Suprapubic skin (tissue), 4 donors: ENCODE measurements around the gene ENDOU. TPM values are rescaled to one million over a fixed set of nuclear protein-coding genes. Genes with fewer than 3 reads are reported as not detected.

Experiments
- DNase-seq, 2 donors: peaks; one replicate each; pipeline ENCODE4 v3.0.0-alpha.2; 2019; ENCODE audit warnings: low spot score in 2 of 2
- H3K27ac ChIP-seq: fragments of 200-600 bp; sonication (generic); one replicate; pipeline ENCODE4 v1.5.1; 2019
- H3K27me3 ChIP-seq: fragments of 200-600 bp; sonication (generic); one replicate; pipeline ENCODE4 v1.5.1; 2019
- H3K36me3 ChIP-seq: fragments of 200-600 bp; sonication (generic); one replicate; pipeline ENCODE4 v1.5.1; 2019
- H3K4me1 ChIP-seq: fragments of 200-600 bp; sonication (generic); one replicate; pipeline ENCODE4 v1.5.1; 2019
- H3K4me3 ChIP-seq: fragments of 200-600 bp; sonication (generic); one replicate; pipeline ENCODE4 v1.5.1; 2019; ENCODE audit warnings: mild to moderate bottlenecking
- H3K9me3 ChIP-seq: fragments of 200-600 bp; sonication (generic); one replicate; pipeline ENCODE4 v1.5.1; 2019
- EP300 ChIP-seq: sonication (generic); formaldehyde crosslinking; IDR thresholded peaks from one replicate; pipeline ENCODE4 v1.6.1; 2017; ENCODE audit warnings: antibody characterized with exemption
- POLR2A ChIP-seq, 2 donors: fragments of 450-650 bp; IDR thresholded peaks; one replicate each; pipeline ENCODE4 v1.6.1; 2017; ENCODE audit warnings: antibody characterized with exemption in 2 of 2, mild to moderate bottlenecking in 2 of 2, moderate library complexity in 2 of 2
- POLR2AphosphoS5 ChIP-seq, 3 donors: sonication (generic); formaldehyde crosslinking; IDR thresholded peaks; one replicate each; pipeline ENCODE4 v1.6.1; 2017; ENCODE audit warnings: antibody characterized with exemption in 3 of 3
- WGBS: methylation state at CpG from one replicate; pipeline ENCODE4 v1.1.5; 2018; 5-methylcytosine and 5-hydroxymethylcytosine counted together
- total RNA-seq, 4 donors: library from RNA; depleted of rRNA; stranded (reverse); fragments of >200 nt; gene quantifications; one replicate each; pipeline ENCODE4 v1.1.0, GENCODE V29; 2016
- TF ChIP-seq, protein P1 (sequence below), 2 donors: fragments of 200-600 bp in 1 of 2; fragments of 450-650 bp in 1 of 2; sonication (generic) in 1 of 2; IDR thresholded peaks; one replicate each; pipeline ENCODE4 v1.5.1; 2016 to 2019; ENCODE audit warnings: antibody characterized with exemption in 2 of 2, mild to moderate bottlenecking in 1 of 2, moderate library complexity in 1 of 2

ENDOU gene
- total RNA-seq, 4 donors from 2014 or later: 3.5 to 36.1 (median 20.8) TPM

DNA sequence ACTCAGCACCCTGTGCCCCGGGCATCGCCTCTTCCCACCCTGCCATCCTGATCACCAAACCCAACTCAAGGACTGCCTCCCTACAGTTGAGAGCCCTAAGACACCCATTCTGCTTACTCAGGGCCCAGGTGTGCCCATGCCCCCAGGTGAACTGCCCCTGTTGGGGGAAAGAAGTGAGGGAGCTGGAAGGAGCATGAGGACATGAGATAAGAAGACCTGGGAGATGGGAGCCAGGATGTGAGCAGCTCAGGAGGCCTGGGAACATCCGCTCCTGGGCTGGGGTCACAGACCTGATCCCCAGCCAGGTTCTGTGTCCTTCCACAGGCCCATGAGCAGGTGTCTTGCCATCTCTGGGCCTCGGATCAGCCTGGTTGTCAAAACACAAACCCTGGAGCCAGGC, 26.8 kb upstream of the ENDOU start:
- H3K27me3 ChIP-seq: no peaks in the 10 kb centered on the region
- peak overlapping the region; percentile 31 for H3K27ac ChIP-seq
- H3K36me3 ChIP-seq: no peaks in the 10 kb centered on the region
- DNase-seq: no peak
- WGBS: 53% methylated on average over 4 of the region's 4 CpGs
- no peaks in the 10 kb centered on the region for H3K9me3 ChIP-seq
- H3K4me3 ChIP-seq: no peak overlapping the region
- TF ChIP-seq, protein P1, sequence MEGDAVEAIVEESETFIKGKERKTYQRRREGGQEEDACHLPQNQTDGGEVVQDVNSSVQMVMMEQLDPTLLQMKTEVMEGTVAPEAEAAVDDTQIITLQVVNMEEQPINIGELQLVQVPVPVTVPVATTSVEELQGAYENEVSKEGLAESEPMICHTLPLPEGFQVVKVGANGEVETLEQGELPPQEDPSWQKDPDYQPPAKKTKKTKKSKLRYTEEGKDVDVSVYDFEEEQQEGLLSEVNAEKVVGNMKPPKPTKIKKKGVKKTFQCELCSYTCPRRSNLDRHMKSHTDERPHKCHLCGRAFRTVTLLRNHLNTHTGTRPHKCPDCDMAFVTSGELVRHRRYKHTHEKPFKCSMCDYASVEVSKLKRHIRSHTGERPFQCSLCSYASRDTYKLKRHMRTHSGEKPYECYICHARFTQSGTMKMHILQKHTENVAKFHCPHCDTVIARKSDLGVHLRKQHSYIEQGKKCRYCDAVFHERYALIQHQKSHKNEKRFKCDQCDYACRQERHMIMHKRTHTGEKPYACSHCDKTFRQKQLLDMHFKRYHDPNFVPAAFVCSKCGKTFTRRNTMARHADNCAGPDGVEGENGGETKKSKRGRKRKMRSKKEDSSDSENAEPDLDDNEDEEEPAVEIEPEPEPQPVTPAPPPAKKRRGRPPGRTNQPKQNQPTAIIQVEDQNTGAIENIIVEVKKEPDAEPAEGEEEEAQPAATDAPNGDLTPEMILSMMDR (IDR thresholded peaks at IDR 0.05): no peak
- TF ChIP-seq POLR2AphosphoS5 (IDR thresholded peaks at IDR 0.05) (no peak), POLR2A (IDR thresholded peaks at IDR 0.05) (no peak), EP300 (no peak)
- H3K4me1 ChIP-seq: peaks cover 55% of the 10 kb centered on the region

DNA sequence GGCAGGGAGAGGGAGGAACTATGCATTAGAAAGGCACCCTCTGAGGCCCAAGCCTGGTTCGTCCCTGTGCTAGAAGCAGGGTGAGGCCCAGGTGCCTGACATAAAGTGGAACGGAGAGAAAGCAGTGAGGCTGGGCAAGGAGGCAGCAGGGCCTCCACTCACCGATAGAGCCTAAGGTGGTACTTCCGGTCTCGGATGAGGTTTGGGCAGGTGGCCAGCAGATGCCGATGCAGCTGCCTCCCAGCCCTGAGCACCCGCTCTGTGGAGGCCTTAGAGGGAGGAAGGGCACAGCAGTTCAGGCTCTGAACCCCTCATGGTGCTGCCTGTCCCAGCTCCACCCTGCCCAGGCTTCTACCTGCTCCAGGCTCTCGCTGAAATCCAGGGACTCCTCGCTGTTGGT, 26.3 kb upstream of the ENDOU start:
- 61% methylated on average over 6 of the region's 9 CpGs for WGBS
- H3K4me1 ChIP-seq: peaks cover 55% of the 10 kb centered on the region

DNA sequence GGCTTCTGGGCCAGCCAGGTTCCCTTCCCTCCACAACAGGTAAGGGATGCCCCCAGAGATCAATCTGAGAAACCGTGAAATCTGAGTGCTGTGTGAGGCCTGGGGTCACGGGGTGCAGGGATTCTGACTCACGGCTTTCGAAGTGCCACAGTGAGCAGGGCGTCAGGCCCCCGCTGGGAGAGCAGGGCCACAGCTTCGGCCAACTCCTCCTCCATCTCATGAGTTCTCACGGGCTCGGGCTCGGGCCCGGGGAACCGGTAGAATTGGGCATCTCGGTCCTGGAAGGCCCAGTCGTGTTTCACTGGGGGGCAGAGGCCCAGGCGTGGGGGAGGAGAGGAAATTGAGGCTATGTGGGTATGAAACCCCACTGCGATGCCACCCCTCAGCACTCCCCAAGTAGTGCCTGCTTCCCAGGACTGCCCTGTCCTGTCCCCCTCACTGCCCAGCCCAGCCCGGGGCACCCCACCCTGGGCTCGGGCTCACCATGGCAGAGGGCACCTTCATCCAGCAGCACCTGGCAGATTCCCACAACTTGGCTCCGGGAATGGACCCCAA, 25.7 kb upstream of the ENDOU start:
- 91% methylated on average over 16 of the region's 19 CpGs for WGBS
- no peak overlapping the region for H3K4me3 ChIP-seq
- DNase-seq: no peak
- peaks cover 52% of the 10 kb centered on the region for H3K4me1 ChIP-seq
- no peak for TF ChIP-seq POLR2A (IDR thresholded peaks at IDR 0.05)
- TF ChIP-seq, protein P1 (IDR thresholded peaks at IDR 0.05): no peak
- no peak for TF ChIP-seq EP300
- TF ChIP-seq POLR2AphosphoS5 (IDR thresholded peaks at IDR 0.05): no peak
- H3K27ac ChIP-seq: no peak overlapping the region
- H3K27me3 ChIP-seq: no peaks in the 10 kb centered on the region
- no peaks in the 10 kb centered on the region for H3K9me3 ChIP-seq
- H3K36me3 ChIP-seq: peaks cover 4% of the 10 kb centered on the region

More for the DNA sequence above, 26.3 kb upstream of the ENDOU start:
- DNase-seq: no peak
- no peak for TF ChIP-seq EP300
- TF ChIP-seq POLR2A (IDR thresholded peaks at IDR 0.05): no peak
- Histone ChIP-seq H3K9me3 (no peaks in the 10 kb centered on the region), H3K27ac (no peak overlapping the region), H3K4me3 (no peak overlapping the region), H3K27me3 (no peaks in the 10 kb centered on the region), H3K36me3 (peaks cover 2% of the 10 kb centered on the region)

DNA sequence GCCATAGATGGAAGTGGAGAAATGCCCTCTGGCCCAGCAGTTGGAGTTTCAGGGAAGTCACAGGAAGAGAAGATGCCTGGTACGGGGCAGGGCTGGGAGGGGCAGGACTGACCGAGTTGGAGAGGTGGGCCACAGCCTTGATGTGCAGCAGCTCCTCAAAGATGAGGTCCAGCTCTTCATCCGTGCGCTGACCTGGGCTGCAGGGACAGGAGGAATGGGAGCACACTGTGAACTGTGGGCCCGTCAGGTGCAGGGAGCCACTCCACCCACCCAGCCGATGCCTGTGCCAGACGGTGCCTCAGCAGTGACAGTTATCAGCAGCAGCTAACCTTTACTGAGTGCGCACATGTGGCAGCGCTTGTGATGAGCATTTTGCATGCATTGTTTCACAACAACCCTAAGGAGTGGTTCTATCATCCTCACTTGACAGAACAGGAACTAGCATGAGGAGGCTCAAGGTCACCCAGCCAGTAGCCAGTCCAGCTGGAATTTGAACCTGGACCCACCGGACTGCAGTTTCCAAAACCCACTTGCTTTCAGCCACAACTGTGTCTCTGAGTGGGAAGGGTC, 25.0 kb upstream of the ENDOU start:
- 92% methylated on average over 8 of the region's 10 CpGs for WGBS
- H3K27me3 ChIP-seq: no peaks in the 10 kb centered on the region
- H3K4me1 ChIP-seq: peaks cover 45% of the 10 kb centered on the region
- peaks cover 4% of the 10 kb centered on the region for H3K36me3 ChIP-seq
- TF ChIP-seq POLR2A (IDR thresholded peaks at IDR 0.05) (no peak), EP300 (no peak), POLR2AphosphoS5 (IDR thresholded peaks at IDR 0.05) (no peak)
- TF ChIP-seq, protein P1 (IDR thresholded peaks at IDR 0.05): no peak
- H3K27ac ChIP-seq: no peak overlapping the region
- H3K4me3 ChIP-seq: no peak overlapping the region
- no peaks in the 10 kb centered on the region for H3K9me3 ChIP-seq
- DNase-seq: no peak

DNA sequence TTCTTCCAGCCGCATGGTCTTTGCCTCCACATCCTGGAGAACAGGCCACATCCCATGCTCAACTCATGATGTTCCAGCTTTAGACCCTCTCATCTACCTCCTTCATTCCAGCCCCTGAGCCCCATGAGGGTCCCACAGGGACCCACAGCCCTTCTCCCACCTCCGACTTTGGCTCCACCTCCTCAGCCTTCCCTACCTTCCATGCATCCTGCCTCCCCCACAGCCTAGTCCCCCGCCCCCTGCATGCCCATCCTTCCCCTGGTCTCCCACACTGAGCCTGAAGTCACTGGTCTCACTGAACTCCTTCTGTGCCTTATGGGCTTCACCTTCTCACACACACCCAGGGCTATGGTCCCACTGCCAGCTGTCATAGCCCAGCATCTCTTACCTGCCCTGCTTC, 23.6 kb upstream of the ENDOU start:
- Histone ChIP-seq H3K36me3 (peaks cover 4% of the 10 kb centered on the region), H3K9me3 (no peaks in the 10 kb centered on the region), H3K27ac (no peak overlapping the region), H3K27me3 (no peaks in the 10 kb centered on the region), H3K4me3 (no peak overlapping the region), H3K4me1 (peaks cover 37% of the 10 kb centered on the region)
- DNase-seq: no peak
- WGBS: 100% methylated on average over 3 of the region's 3 CpGs
- TF ChIP-seq EP300: no peak
- no peak for TF ChIP-seq POLR2A (IDR thresholded peaks at IDR 0.05)
- TF ChIP-seq, protein P1 (IDR thresholded peaks at IDR 0.05): no peak
- TF ChIP-seq POLR2AphosphoS5 (IDR thresholded peaks at IDR 0.05): no peak

DNA sequence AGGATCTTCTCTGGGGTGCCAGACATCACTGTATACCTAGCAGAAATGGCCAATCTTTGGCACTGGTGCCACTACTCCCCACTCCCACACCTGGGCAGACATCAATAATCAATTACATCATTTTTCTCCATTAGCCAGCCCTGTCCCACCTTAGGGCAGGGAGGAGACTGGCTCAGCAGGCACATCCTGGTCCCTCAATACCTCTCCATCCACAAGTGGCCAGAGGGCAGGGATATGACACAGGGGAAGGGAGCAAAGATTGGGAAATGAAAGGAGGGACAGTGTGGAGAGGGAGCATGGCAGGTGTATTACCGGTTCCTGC, 23.2 kb upstream of the ENDOU start:
- H3K4me3 ChIP-seq: no peak overlapping the region
- TF ChIP-seq POLR2A (IDR thresholded peaks at IDR 0.05): no peak
- TF ChIP-seq POLR2AphosphoS5 (IDR thresholded peaks at IDR 0.05): no peak
- TF ChIP-seq, protein P1 (IDR thresholded peaks at IDR 0.05): no peak
- no peak for TF ChIP-seq EP300
- peaks cover 36% of the 10 kb centered on the region for H3K4me1 ChIP-seq
- H3K27ac ChIP-seq: no peak overlapping the region
- peaks cover 4% of the 10 kb centered on the region for H3K36me3 ChIP-seq
- DNase-seq: no peak
- H3K27me3 ChIP-seq: no peaks in the 10 kb centered on the region
- H3K9me3 ChIP-seq: no peaks in the 10 kb centered on the region
- WGBS: 88% methylated on average over 1 of the region's 1 CpG
